Aorta (tissue), 5 donors: Measurements from ENCODE around the gene AUTS2. TPM values are rescaled to one million over a fixed set of nuclear protein-coding genes. Genes with fewer than 3 reads are reported as not detected.

ENCODE experiments used
- ATAC-seq: fragments of 200-7000 bp; cut with Tn5 transposase; one replicate; pipeline ENCODE4 v1.9.1; 2022; ENCODE audit warnings: moderate library complexity; ENCODE audit not compliant: low FRiP score
- DNase-seq, 2 donors: peaks; one replicate each; pipeline ENCODE4 v3.0.0-alpha.2; 2020
- H3K27ac ChIP-seq, 2 donors: one replicate each; pipeline ENCODE4 v1.5.1; 2013; ENCODE audit warnings: low read length in 2 of 2, mild to moderate bottlenecking in 2 of 2, moderate library complexity in 2 of 2, control low read depth in 1 of 2, inconsistent platforms in 1 of 2, low read depth in 1 of 2
- H3K27me3 ChIP-seq, 2 donors: one replicate each; pipeline ENCODE4 v1.6.1; 2013; ENCODE audit warnings: control low read depth in 1 of 2, low read length in 1 of 2, mild to moderate bottlenecking in 1 of 2, moderate library complexity in 1 of 2; ENCODE audit not compliant: insufficient read depth in 2 of 2, control insufficient read depth in 1 of 2
- H3K36me3 ChIP-seq, 2 donors: one replicate each; pipeline ENCODE4 v1.6.1; 2013; ENCODE audit warnings: control low read depth in 1 of 2, low read length in 1 of 2, mild to moderate bottlenecking in 1 of 2; ENCODE audit not compliant: insufficient read depth in 2 of 2, control insufficient read depth in 1 of 2
- H3K4me1 ChIP-seq, 2 donors: one replicate each; pipeline ENCODE4 v1.6.1; 2013; ENCODE audit warnings: low read length in 2 of 2, control low read depth in 1 of 2, mild to moderate bottlenecking in 1 of 2, moderate library complexity in 1 of 2; ENCODE audit not compliant: insufficient read depth in 2 of 2, control insufficient read depth in 1 of 2
- H3K4me3 ChIP-seq, 2 donors: one replicate each; pipeline ENCODE4 v1.5.1; 2013; ENCODE audit warnings: low read length in 2 of 2, control low read depth in 1 of 2, mild to moderate bottlenecking in 1 of 2
- H3K9me3 ChIP-seq: one replicate; pipeline ENCODE4 v1.6.1; 2013; ENCODE audit warnings: mild to moderate bottlenecking, low read length; ENCODE audit not compliant: control insufficient read depth
- WGBS, 2 donors: extraction: QIAGEN DNeasy Blood & Tissue Kit; methylation state at CpG; one replicate each; pipeline ENCODE4 v1.1.7; 2013; 5-methylcytosine and 5-hydroxymethylcytosine counted together
- intact Hi-C, 2 donors: fragments of 100-400 bp; cut with DNase I; formaldehyde crosslinking; loops; one replicate each; pipeline versions ENCODE4 v1.14.2 to v1.15.0; 2022
- polyA plus RNA-seq, 2 donors: library from polyadenylated mRNA; stranded (reverse); fragments of 200-250 nt; gene quantifications; one replicate each; pipeline ENCODE4 v1.2.3, GENCODE V29; 2013
- total RNA-seq, 2 donors: library from RNA; stranded (reverse); fragmentation: NEBNext Ultra II Directional; extraction: Animal tissue kit (Norgen Biotek cat#: 25700); gene quantifications; one replicate each; pipeline ENCODE4 v1.2.1, GENCODE V29; 2021
- donor health status: healthy with polysubstance abuse.
- donor health status: Bipolar disorder and iron deficiency.
- donor health status: DM: no; HTN: no; CAD: no.
- donor health status: DM: no; HTN: no; CAD: no.
- donor health status: DM: yes; HTN: yes; CAD: no.

The AUTS2 gene
- total and polyA plus RNA-seq, 4 donors, result 3.9 to 102 (median 57.0) TPM

DNA sequence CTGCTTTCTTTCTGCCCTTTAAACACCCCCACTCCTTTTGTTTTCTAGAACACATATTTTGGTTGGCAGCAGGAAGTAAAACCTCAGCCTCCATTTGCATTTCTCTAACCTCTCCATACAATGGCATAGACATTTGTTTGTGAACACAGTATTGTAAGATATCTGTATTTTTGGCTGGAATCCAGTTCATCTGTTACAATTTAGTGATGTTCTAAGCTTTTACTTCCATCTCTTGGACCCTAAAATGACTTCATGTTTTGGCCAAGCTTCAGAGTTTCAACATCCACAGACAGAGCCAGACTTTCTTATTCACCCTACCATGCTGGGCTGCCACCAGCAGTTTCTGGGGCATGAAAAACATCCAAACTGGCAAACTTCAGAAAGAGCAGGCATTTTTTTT, 21.1 kb upstream of the AUTS2 start:
- H3K4me1 ChIP-seq, result peaks cover 0 to 1% of the 10 kb centered on the region in 2 donors
- H3K9me3 ChIP-seq, result no peaks in the 10 kb centered on the region
- H3K27me3 ChIP-seq, result no peaks in the 10 kb centered on the region
- H3K36me3 ChIP-seq, result no peaks in the 10 kb centered on the region
- no peak overlapping the region for H3K27ac ChIP-seq
- DNase-seq (no peak), ATAC-seq (no peak)
- intact Hi-C loops, result no loop called here
- H3K4me3 ChIP-seq, result no peak overlapping the region

DNA sequence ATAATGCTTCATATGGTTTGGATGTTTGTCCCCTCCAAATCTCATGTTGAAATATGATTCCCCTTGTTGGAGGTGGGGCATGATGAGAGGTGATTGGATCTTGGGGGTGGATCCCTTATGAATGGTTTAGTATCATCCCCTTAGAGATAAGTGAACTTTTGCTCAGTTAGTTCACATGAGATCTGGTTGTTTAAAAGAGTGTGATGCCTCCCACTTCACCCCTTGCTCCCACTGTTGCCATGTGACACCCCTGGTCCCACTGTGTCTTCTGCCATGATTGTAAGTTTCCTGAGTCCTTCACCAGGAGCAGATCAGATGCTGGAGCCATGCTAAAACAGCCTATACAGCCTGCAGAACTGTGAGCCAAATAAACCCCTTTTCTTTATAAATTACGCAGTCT, 13.1 kb upstream of the AUTS2 start:
- no peak overlapping the region for H3K27ac ChIP-seq
- H3K36me3 ChIP-seq, result no peaks in the 10 kb centered on the region
- H3K27me3 ChIP-seq, result no peaks in the 10 kb centered on the region
- no peaks in the 10 kb centered on the region for H3K9me3 ChIP-seq
- no peak for DNase-seq
- no peak for ATAC-seq
- intact Hi-C loops, result no loop called here
- 97% methylated on average over 1 of the region's 1 CpG for WGBS, 2 donors
- H3K4me3 ChIP-seq, result no peak overlapping the region
- H3K4me1 ChIP-seq, result no peaks in the 10 kb centered on the region

DNA sequence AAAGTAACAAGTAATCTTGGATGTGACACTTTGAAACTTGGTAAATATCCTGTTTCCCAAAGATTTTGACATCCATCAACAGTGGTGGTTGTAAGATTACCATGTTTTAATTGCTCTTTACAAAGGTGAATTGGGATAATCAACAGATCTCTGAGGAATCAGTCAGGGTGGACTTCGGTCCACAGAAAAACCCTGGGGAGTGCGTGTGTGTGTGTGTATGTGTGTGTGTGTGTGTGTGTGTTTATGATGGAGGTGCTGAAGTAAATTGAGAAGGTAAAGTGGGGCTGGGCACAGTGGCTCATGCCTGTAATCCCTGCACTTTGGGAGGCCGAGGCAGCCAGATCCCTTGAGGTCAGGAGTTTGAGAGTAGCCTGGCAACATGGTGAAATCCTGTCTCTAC, 12.0 kb upstream of the AUTS2 start:
- intact Hi-C loops, result no loop called here
- ATAC-seq, result no peak
- WGBS, 2 donors, result 79 to 82% methylated on average over 3 of the region's 3 CpGs
- Histone ChIP-seq H3K4me1 (no peaks in the 10 kb centered on the region), H3K9me3 (no peaks in the 10 kb centered on the region), H3K27me3 (no peaks in the 10 kb centered on the region), H3K36me3 (no peaks in the 10 kb centered on the region), H3K4me3 (no peak overlapping the region), H3K27ac (no peak overlapping the region)
- DNase-seq, result no peak

GRCh38 chr7:69588773-69589172, 9.5 kb upstream of the AUTS2 start:
- intact Hi-C loops, result no loop called here
- Histone ChIP-seq H3K27me3 (no peaks in the 10 kb centered on the region), H3K9me3 (no peaks in the 10 kb centered on the region), H3K4me3 (no peak overlapping the region), H3K27ac (no peak overlapping the region), H3K36me3 (no peaks in the 10 kb centered on the region), H3K4me1 (no peaks in the 10 kb centered on the region)
- WGBS, 2 donors, result 31 to 36% methylated on average over 5 of the region's 5 CpGs
- no peak for DNase-seq
- no peak for ATAC-seq

GRCh38 chr7:69591805-69592204, 6.5 kb upstream of the AUTS2 start:
- no peak overlapping the region for H3K4me3 ChIP-seq
- ATAC-seq, result no peak
- no peak for DNase-seq
- H3K4me1 ChIP-seq, result no peaks in the 10 kb centered on the region
- H3K36me3 ChIP-seq, result no peaks in the 10 kb centered on the region
- H3K27me3 ChIP-seq, result no peaks in the 10 kb centered on the region
- WGBS, 2 donors, result 89 to 95% methylated on average over 14 of the region's 14 CpGs
- intact Hi-C loops, result no loop called here
- no peak overlapping the region for H3K27ac ChIP-seq
- no peaks in the 10 kb centered on the region for H3K9me3 ChIP-seq

- WGBS, 2 donors, result 39 to 52% methylated on average over 2 of the region's 2 CpGs
- intact Hi-C loops, result no loop called here
- H3K27ac ChIP-seq, result no peak overlapping the region
- no peaks in the 10 kb centered on the region for H3K9me3 ChIP-seq
- H3K36me3 ChIP-seq, result no peaks in the 10 kb centered on the region
- H3K27me3 ChIP-seq, result no peaks in the 10 kb centered on the region
- H3K4me1 ChIP-seq, result no peaks in the 10 kb centered on the region
- ATAC-seq (no peak), DNase-seq (no peak)
- no peak overlapping the region for H3K4me3 ChIP-seq
Measured at GRCh38 chr7:69593511-69593910, 4.8 kb upstream of the AUTS2 start.

DNA sequence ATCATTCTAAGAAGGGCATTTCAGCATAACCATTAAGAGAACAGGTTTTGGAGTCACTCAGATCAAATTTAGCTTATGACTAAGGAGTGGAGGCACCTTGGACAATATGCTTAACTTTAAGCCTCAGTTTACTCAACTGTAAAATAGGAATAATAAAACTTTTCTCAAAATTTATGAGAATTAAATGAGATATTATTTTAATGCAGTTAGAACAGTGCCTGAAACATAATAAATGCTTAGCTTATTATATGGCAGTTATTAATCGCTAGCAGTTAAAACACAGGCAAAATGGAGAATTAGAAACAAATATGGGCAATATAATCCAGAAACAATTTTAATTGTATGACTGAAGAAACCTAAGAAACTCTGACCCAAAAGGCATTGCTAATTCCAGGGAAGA, 2.9 kb upstream of the AUTS2 start:
- H3K36me3 ChIP-seq, result no peaks in the 10 kb centered on the region
- H3K27me3 ChIP-seq, result no peaks in the 10 kb centered on the region
- 94% methylated on average over 1 of the region's 1 CpG for WGBS, 2 donors
- DNase-seq (no peak), ATAC-seq (no peak)
- H3K27ac ChIP-seq, result no peak overlapping the region
- intact Hi-C loops, result no loop called here
- H3K4me1 ChIP-seq, result no peaks in the 10 kb centered on the region
- no peak overlapping the region for H3K4me3 ChIP-seq
- no peaks in the 10 kb centered on the region for H3K9me3 ChIP-seq

DNA sequence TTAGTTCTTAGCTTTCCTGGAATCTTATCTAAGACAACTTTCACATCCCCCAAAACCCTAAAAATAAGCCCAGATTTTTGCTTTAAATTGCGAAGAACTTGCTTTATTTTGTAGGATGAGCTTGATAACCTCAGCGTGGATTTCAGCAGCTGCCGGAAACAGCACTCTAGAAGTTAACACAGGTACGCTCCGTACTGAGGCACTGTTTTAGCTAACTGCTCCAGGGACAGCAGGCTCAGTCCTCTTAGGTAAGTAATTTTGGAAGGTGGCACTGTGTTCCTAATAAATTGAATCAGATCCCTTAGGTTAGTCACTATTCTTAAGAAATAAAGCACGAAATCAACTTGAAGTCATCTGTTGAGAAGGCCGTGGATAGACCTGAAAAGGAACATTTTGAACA, 2.2 kb upstream of the AUTS2 start:
- intact Hi-C loops, result no loop called here
- H3K4me1 ChIP-seq, result no peaks in the 10 kb centered on the region
- WGBS, 2 donors, result 45 to 50% methylated on average over 7 of the region's 7 CpGs
- no peak overlapping the region for H3K27ac ChIP-seq
- H3K27me3 ChIP-seq, result no peaks in the 10 kb centered on the region
- ATAC-seq (no peak), DNase-seq (no peak)
- no peaks in the 10 kb centered on the region for H3K9me3 ChIP-seq
- no peak overlapping the region for H3K4me3 ChIP-seq
- no peaks in the 10 kb centered on the region for H3K36me3 ChIP-seq

DNA sequence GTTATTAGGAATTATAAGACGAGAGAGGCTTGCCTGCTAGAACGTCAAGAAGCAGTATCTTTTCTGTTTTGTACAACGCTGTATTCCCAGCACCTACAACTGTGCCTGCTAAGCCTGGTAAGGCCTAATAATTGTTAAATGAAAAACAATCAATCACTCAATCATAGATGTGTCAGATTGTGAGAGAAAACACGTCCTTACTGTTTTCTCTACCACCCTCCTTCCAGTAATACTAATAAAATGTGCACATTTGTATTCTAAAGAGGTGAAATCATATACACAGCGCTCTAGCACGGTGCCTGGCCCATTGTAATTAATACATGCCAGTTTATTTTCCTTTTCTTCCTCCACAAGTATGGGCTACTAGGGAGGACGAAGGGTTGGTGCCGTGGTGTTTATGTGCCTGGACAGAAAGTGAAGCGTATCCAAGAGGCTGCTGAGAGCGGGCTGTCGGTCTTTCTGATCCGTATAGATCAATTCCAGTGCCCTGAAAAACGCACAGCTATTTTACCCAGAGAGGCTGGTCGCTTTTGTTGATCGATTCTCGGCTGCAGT, 1.5 kb upstream of the AUTS2 start:
- 6 to 8% methylated on average over 16 of the region's 16 CpGs for WGBS, 2 donors
- ATAC-seq (no peak), DNase-seq (no peak)
- no peaks in the 10 kb centered on the region for H3K36me3 ChIP-seq
- H3K4me1 ChIP-seq, result no peaks in the 10 kb centered on the region
- intact Hi-C loops, result no loop called here
- peak overlapping the region in 1 of 2 donors; percentile 72 for H3K27ac ChIP-seq
- no peaks in the 10 kb centered on the region for H3K27me3 ChIP-seq
- H3K4me3 ChIP-seq, result peak overlapping the region; percentile 84 to 97
- no peaks in the 10 kb centered on the region for H3K9me3 ChIP-seq
